Measurements from ENCODE around the gene SERPINB5.

SERPINB5 gene

GRCh38 chr18:63487676-63488075 is 10.9 kb downstream of the SERPINB5 start:
- Histone ChIP-seq H3K36me3 (no peaks in the 10 kb centered on the region), H3K9me3 (no peaks in the 10 kb centered on the region), H3K27me3 (no peaks in the 10 kb centered on the region), H3K27ac (no peak overlapping the region), H3K4me1 (no peaks in the 10 kb centered on the region), H3K4me2 (no peak overlapping the region), H4K20me1 (no peaks in the 10 kb centered on the region), H3K9ac (no peak overlapping the region), H3K4me3 (no peak overlapping the region)
- TF ChIP-seq Cebpa-rat (IDR thresholded peaks at IDR 0.05): no peak

GRCh38 chr18:63488160-63488559 is 11.4 kb downstream of the SERPINB5 start:
- H3K4me2 ChIP-seq: no peak overlapping the region
- H3K4me1 ChIP-seq: no peaks in the 10 kb centered on the region
- no peaks in the 10 kb centered on the region for H3K9me3 ChIP-seq
- no peak overlapping the region for H3K4me3 ChIP-seq
- no peak overlapping the region for H3K9ac ChIP-seq
- no peaks in the 10 kb centered on the region for H3K27me3 ChIP-seq
- H3K27ac ChIP-seq: no peak overlapping the region
- TF ChIP-seq Cebpa-rat (IDR thresholded peaks at IDR 0.05): no peak
- no peaks in the 10 kb centered on the region for H3K36me3 ChIP-seq
- H4K20me1 ChIP-seq: no peaks in the 10 kb centered on the region

- no peaks in the 10 kb centered on the region for H4K20me1 ChIP-seq
- no peak overlapping the region for H3K27ac ChIP-seq
- no peak for TF ChIP-seq Cebpa-rat (IDR thresholded peaks at IDR 0.05)
- no peaks in the 10 kb centered on the region for H3K36me3 ChIP-seq
- H3K9ac ChIP-seq: no peak overlapping the region
- no peaks in the 10 kb centered on the region for H3K27me3 ChIP-seq
- H3K4me2 ChIP-seq: no peak overlapping the region
- H3K9me3 ChIP-seq: no peaks in the 10 kb centered on the region
- no peaks in the 10 kb centered on the region for H3K4me1 ChIP-seq
- no peak overlapping the region for H3K4me3 ChIP-seq
Observed at GRCh38 chr18:63492851-63493250, 16.1 kb downstream of the SERPINB5 start.

- no peak overlapping the region for H3K9ac ChIP-seq
- H3K4me1 ChIP-seq: no peaks in the 10 kb centered on the region
- no peak overlapping the region for H3K27ac ChIP-seq
- no peaks in the 10 kb centered on the region for H3K36me3 ChIP-seq
- TF ChIP-seq Cebpa-rat (IDR thresholded peaks at IDR 0.05): no peak
- no peak overlapping the region for H3K4me2 ChIP-seq
- no peaks in the 10 kb centered on the region for H4K20me1 ChIP-seq
- no peaks in the 10 kb centered on the region for H3K27me3 ChIP-seq
- no peaks in the 10 kb centered on the region for H3K9me3 ChIP-seq
- H3K4me3 ChIP-seq: no peak overlapping the region
Observed at GRCh38 chr18:63495675-63496074, 18.9 kb downstream of the SERPINB5 start.

- no peak overlapping the region for H3K9ac ChIP-seq
- no peaks in the 10 kb centered on the region for H4K20me1 ChIP-seq
- no peaks in the 10 kb centered on the region for H3K27me3 ChIP-seq
- H3K9me3 ChIP-seq: no peaks in the 10 kb centered on the region
- no peak overlapping the region for H3K4me3 ChIP-seq
- no peaks in the 10 kb centered on the region for H3K36me3 ChIP-seq
- no peak for TF ChIP-seq Cebpa-rat (IDR thresholded peaks at IDR 0.05)
- H3K4me1 ChIP-seq: no peaks in the 10 kb centered on the region
- H3K4me2 ChIP-seq: no peak overlapping the region
- H3K27ac ChIP-seq: no peak overlapping the region
Observed at GRCh38 chr18:63505566-63506335, 29.0 kb downstream of the SERPINB5 start.

- Histone ChIP-seq H3K4me3 (no peak overlapping the region), H3K36me3 (no peaks in the 10 kb centered on the region), H3K9ac (no peak overlapping the region), H3K9me3 (no peaks in the 10 kb centered on the region), H3K4me1 (no peaks in the 10 kb centered on the region), H3K27me3 (no peaks in the 10 kb centered on the region), H4K20me1 (no peaks in the 10 kb centered on the region), H3K27ac (no peak overlapping the region), H3K4me2 (no peak overlapping the region)
- no peak for TF ChIP-seq Cebpa-rat (IDR thresholded peaks at IDR 0.05)
Observed at GRCh38 chr18:63506336-63506646, 29.5 kb downstream of the SERPINB5 start.

GRCh38 chr18:63508596-63508995 is 31.8 kb downstream of the SERPINB5 start:
- Histone ChIP-seq H3K4me1 (no peaks in the 10 kb centered on the region), H3K4me2 (no peak overlapping the region), H3K4me3 (no peak overlapping the region), H3K36me3 (no peaks in the 10 kb centered on the region), H4K20me1 (no peaks in the 10 kb centered on the region), H3K27ac (no peak overlapping the region), H3K9me3 (no peaks in the 10 kb centered on the region), H3K27me3 (no peaks in the 10 kb centered on the region), H3K9ac (no peak overlapping the region)
- TF ChIP-seq Cebpa-rat (IDR thresholded peaks at IDR 0.05): no peak

GRCh38 chr18:63511285-63511684 is 34.5 kb downstream of the SERPINB5 start:
- no peak overlapping the region for H3K4me2 ChIP-seq
- no peak overlapping the region for H3K27ac ChIP-seq
- TF ChIP-seq Cebpa-rat (IDR thresholded peaks at IDR 0.05): no peak
- no peak overlapping the region for H3K4me3 ChIP-seq
- no peaks in the 10 kb centered on the region for H3K36me3 ChIP-seq
- no peaks in the 10 kb centered on the region for H3K9me3 ChIP-seq
- no peak overlapping the region for H3K9ac ChIP-seq
- H3K4me1 ChIP-seq: no peaks in the 10 kb centered on the region
- H3K27me3 ChIP-seq: no peaks in the 10 kb centered on the region
- H4K20me1 ChIP-seq: no peaks in the 10 kb centered on the region

GRCh38 chr18:63514326-63514725 is 37.6 kb downstream of the SERPINB5 start:
- Histone ChIP-seq H3K27ac (no peak overlapping the region), H4K20me1 (no peaks in the 10 kb centered on the region), H3K36me3 (no peaks in the 10 kb centered on the region), H3K4me1 (no peaks in the 10 kb centered on the region), H3K27me3 (no peaks in the 10 kb centered on the region), H3K9ac (no peak overlapping the region), H3K9me3 (no peaks in the 10 kb centered on the region), H3K4me2 (no peak overlapping the region), H3K4me3 (no peak overlapping the region)
- no peak for TF ChIP-seq Cebpa-rat (IDR thresholded peaks at IDR 0.05)

GRCh38 chr18:63514888-63515678 is 38.3 kb downstream of the SERPINB5 start:
- no peak overlapping the region for H3K4me3 ChIP-seq
- no peaks in the 10 kb centered on the region for H3K4me1 ChIP-seq
- H3K4me2 ChIP-seq: no peak overlapping the region
- H3K36me3 ChIP-seq: no peaks in the 10 kb centered on the region
- no peaks in the 10 kb centered on the region for H3K27me3 ChIP-seq
- no peak for TF ChIP-seq Cebpa-rat (IDR thresholded peaks at IDR 0.05)
- no peak overlapping the region for H3K27ac ChIP-seq
- H3K9me3 ChIP-seq: no peaks in the 10 kb centered on the region
- H4K20me1 ChIP-seq: no peaks in the 10 kb centered on the region
- H3K9ac ChIP-seq: no peak overlapping the region
